Endodermal cell (in vitro differentiated cells): Measurements from ENCODE around the gene OTUD3. TPM values are rescaled to one million over a fixed set of nuclear protein-coding genes. Genes with fewer than 3 reads are reported as not detected.
A peak's percentile ranks its signal among the peaks of the same experiment; 100 is the strongest.

Source experiments
- DNase-seq: peaks from one replicate; pipeline ENCODE4 v3.0.0-alpha.2; 2017
- H3K27ac ChIP-seq: 2 replicates; pipeline ENCODE4 v1.5.1; 2013; ENCODE audit warnings: mild to moderate bottlenecking, low read depth, low read length, moderate library complexity
- H3K27me3 ChIP-seq: 2 replicates; pipeline ENCODE4 v1.6.1; 2013; ENCODE audit warnings: mild to moderate bottlenecking, low read length, moderate library complexity; ENCODE audit not compliant: insufficient read depth, control insufficient read depth, poor library complexity, severe bottlenecking
- H3K36me3 ChIP-seq: 2 replicates; pipeline ENCODE4 v1.7.0; 2013; ENCODE audit warnings: mild to moderate bottlenecking, low read length, moderate library complexity; ENCODE audit not compliant: control insufficient read depth, insufficient read depth
- H3K4me1 ChIP-seq: one replicate; pipeline ENCODE4 v1.7.0; 2013; ENCODE audit warnings: low read length; ENCODE audit not compliant: control insufficient read depth, insufficient read depth
- H3K4me3 ChIP-seq: 2 replicates; pipeline ENCODE4 v1.5.1; 2013; ENCODE audit warnings: mild to moderate bottlenecking, low read length, moderate library complexity
- H3K9ac ChIP-seq: 2 replicates; pipeline ENCODE4 v1.6.1; 2013; ENCODE audit warnings: mild to moderate bottlenecking, low read length, moderate library complexity; ENCODE audit not compliant: poor library complexity, severe bottlenecking; ENCODE audit errors: extremely low read depth
- H3K9me3 ChIP-seq: 2 replicates; pipeline ENCODE4 v1.6.1; 2013; ENCODE audit warnings: mild to moderate bottlenecking, low read length, moderate library complexity; ENCODE audit not compliant: control insufficient read depth
- H3K27ac Mint-ChIP-seq: 2 replicates; pipeline ENCODE4 v1.8.0; 2020; ENCODE audit warnings: mixed read lengths
- H3K27me3 Mint-ChIP-seq: 2 replicates; pipeline ENCODE4 v1.8.0; 2021; ENCODE audit warnings: mild to moderate bottlenecking, mixed read lengths; ENCODE audit not compliant: insufficient read depth
- H3K36me3 Mint-ChIP-seq: 2 replicates; pipeline ENCODE4 v1.8.0; 2020; ENCODE audit warnings: low read depth, mixed read lengths
- H3K4me1 Mint-ChIP-seq: 2 replicates; pipeline ENCODE4 v1.8.0; 2020; ENCODE audit warnings: mixed read lengths
- H3K4me3 Mint-ChIP-seq: 2 replicates; pipeline ENCODE4 v1.8.0; 2020; ENCODE audit warnings: mild to moderate bottlenecking, moderate library complexity, mixed read lengths
- H3K9me3 Mint-ChIP-seq: 2 replicates; pipeline ENCODE4 v1.8.0; 2020; ENCODE audit warnings: mild to moderate bottlenecking, mixed read lengths
- CTCF ChIP-seq: fragments of 200-600 bp; sonication (generic); conservative IDR thresholded peaks from 2 replicates; pipeline ENCODE4 v1.5.0; 2021; ENCODE audit warnings: antibody characterized with exemption, mild to moderate bottlenecking
- WGBS, 2 experiments: methylation state at CpG; one replicate each; pipeline versions ENCODE4 v1.1.5 to v1.1.7; 2013; ENCODE audit warnings: missing lambda C conversion rate in 2 of 2, mixed read lengths in 1 of 2; ENCODE audit not compliant: insufficient coverage in 1 of 2, insufficient read length in 1 of 2; 5-methylcytosine and 5-hydroxymethylcytosine counted together
- total RNA-seq, 2 donors: library from RNA; stranded (reverse); fragmentation: NEBNext Ultra II Directional in 1 of 2; extraction: Animal tissue kit (Norgen Biotek cat#: 25700) in 1 of 2; gene quantifications; 2 replicates in 1 of 2; 3 replicates in 1 of 2; pipeline ENCODE4 v1.2.1, GENCODE V29; 2021

Gene OTUD3
- total RNA-seq, 2 donors from 2014 or later, result 14.5 to 25.0 TPM

GRCh38 chr1:19922015-19922688, 40.0 kb downstream of the OTUD3 start:
- H3K9me3 ChIP-seq, result no peaks in the 10 kb centered on the region
- Mint-ChIP-seq H3K9me3 (peaks cover 7% of the 10 kb centered on the region), H3K27ac (no peak overlapping the region), H3K4me1 (peaks cover 2% of the 10 kb centered on the region), H3K4me3 (no peak overlapping the region), H3K27me3 (peaks cover 4% of the 10 kb centered on the region), H3K36me3 (no peaks in the 10 kb centered on the region)
- no peak overlapping the region for H3K9ac ChIP-seq
- TF ChIP-seq CTCF, result peak; percentile 11
- H3K27me3 ChIP-seq, result no peaks in the 10 kb centered on the region
- 78 to 90% methylated on average over 4 to 17 of the region's 17 CpGs for WGBS, 2 experiments
- peak; percentile 53 for DNase-seq
- H3K36me3 ChIP-seq, result no peaks in the 10 kb centered on the region
- H3K4me3 ChIP-seq, result no peak overlapping the region
- H3K27ac ChIP-seq, result no peak overlapping the region
- H3K4me1 ChIP-seq, result no peaks in the 10 kb centered on the region

GRCh38 chr1:19923137-19923952, 41.1 kb downstream of the OTUD3 start, which contains the start of gene PLA2G2E:
Gene PLA2G2E (minus strand): TSS chr1:19923617. CDS start chr1:19923559, 58 bp downstream.
- H3K27me3 ChIP-seq, result no peaks in the 10 kb centered on the region
- H3K4me1 ChIP-seq, result no peaks in the 10 kb centered on the region
- H3K9me3 Mint-ChIP-seq, result peaks cover 7% of the 10 kb centered on the region
- no peak within 1 kb of the TSS for H3K4me3 ChIP-seq
- DNase-seq, result peak; percentile 45
- H3K36me3 ChIP-seq, result no peaks in the 10 kb centered on the region
- no peak within 1 kb of the TSS for H3K4me3 Mint-ChIP-seq
- WGBS, 2 experiments, result 85 to 89% methylated on average over 9 to 14 of the region's 14 CpGs
- H3K27ac ChIP-seq, result no peak within 1 kb of the TSS
- no peaks in the 10 kb centered on the region for H3K9me3 ChIP-seq
- H3K4me1 Mint-ChIP-seq, result no peaks in the 10 kb centered on the region
- peaks cover 4% of the 10 kb centered on the region for H3K27me3 Mint-ChIP-seq
- H3K27ac Mint-ChIP-seq, result no peak within 1 kb of the TSS
- no peak for TF ChIP-seq CTCF
- no peak within 1 kb of the TSS for H3K9ac ChIP-seq
- H3K36me3 Mint-ChIP-seq, result no peaks in the 10 kb centered on the region

GRCh38 chr1:19923953-19924346, 41.8 kb downstream of the OTUD3 start:
- Histone ChIP-seq H3K4me1 (no peaks in the 10 kb centered on the region), H3K27me3 (no peaks in the 10 kb centered on the region), H3K9ac (no peak overlapping the region), H3K9me3 (no peaks in the 10 kb centered on the region), H3K36me3 (no peaks in the 10 kb centered on the region), H3K27ac (no peak overlapping the region), H3K4me3 (no peak overlapping the region)
- 86 to 96% methylated on average over 5 to 13 of the region's 13 CpGs for WGBS, 2 experiments
- Mint-ChIP-seq H3K4me1 (no peaks in the 10 kb centered on the region), H3K4me3 (no peak overlapping the region), H3K27ac (no peak overlapping the region), H3K27me3 (peaks cover 4% of the 10 kb centered on the region), H3K9me3 (peaks cover 7% of the 10 kb centered on the region), H3K36me3 (no peaks in the 10 kb centered on the region)
- no peak for DNase-seq
- no peak for TF ChIP-seq CTCF
